ENCODE results near the gene TRAF3IP1. TPM values are rescaled to one million over a fixed set of nuclear protein-coding genes. Genes with fewer than 3 reads are reported as not detected.

The TRAF3IP1 gene
- polyA plus RNA-seq, 2 donors = 3.2 to 4.8 TPM

DNA sequence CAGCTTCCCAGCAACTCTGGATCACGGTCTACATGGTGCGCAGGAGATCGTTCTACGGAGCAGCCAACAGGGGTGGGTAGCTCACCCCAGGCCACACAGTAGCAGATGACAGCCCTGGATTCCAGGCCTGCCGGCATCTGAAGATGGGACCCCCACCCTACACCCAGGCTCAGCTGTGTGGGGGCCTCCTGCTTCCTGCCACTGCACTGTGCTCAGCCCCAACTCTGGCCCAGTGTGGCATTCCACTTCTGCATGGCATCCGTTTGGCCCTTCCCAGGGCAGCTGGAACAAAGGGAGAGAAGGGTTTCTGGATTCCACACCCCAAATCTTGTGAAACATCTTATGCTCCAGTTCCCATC lies 41.0 kb upstream of the TRAF3IP1 start:
- no peak overlapping the region for H3K4me3 ChIP-seq (ENCODE audit: low read depth in 1 of 2, low read length in 2 of 2)
- H3K9me3 ChIP-seq (ENCODE audit: control insufficient read depth in 2 of 2, insufficient read depth in 1 of 2, low read depth in 1 of 2, low read length in 1 of 2) = no peaks in the 10 kb centered on the region
- H3K27ac ChIP-seq (ENCODE audit: low read depth in 2 of 2, low read length in 1 of 2) = no peak overlapping the region
- H3K27me3 ChIP-seq (ENCODE audit: control insufficient read depth in 1 of 2, insufficient read depth in 2 of 2, low read length in 2 of 2) = no peaks in the 10 kb centered on the region
- H3K4me1 ChIP-seq (ENCODE audit: control insufficient read depth in 2 of 2, insufficient read depth in 2 of 2, low read length in 1 of 2) = peaks cover 8 to 11% of the 10 kb centered on the region in 2 donors
- H3K36me3 ChIP-seq (ENCODE audit: control insufficient read depth in 2 of 2, insufficient read depth in 2 of 2, low read length in 1 of 2) = peaks cover 11 to 27% of the 10 kb centered on the region in 2 donors
- WGBS, 2 donors = 87 to 90% methylated on average over 6 of the region's 6 CpGs

DNA sequence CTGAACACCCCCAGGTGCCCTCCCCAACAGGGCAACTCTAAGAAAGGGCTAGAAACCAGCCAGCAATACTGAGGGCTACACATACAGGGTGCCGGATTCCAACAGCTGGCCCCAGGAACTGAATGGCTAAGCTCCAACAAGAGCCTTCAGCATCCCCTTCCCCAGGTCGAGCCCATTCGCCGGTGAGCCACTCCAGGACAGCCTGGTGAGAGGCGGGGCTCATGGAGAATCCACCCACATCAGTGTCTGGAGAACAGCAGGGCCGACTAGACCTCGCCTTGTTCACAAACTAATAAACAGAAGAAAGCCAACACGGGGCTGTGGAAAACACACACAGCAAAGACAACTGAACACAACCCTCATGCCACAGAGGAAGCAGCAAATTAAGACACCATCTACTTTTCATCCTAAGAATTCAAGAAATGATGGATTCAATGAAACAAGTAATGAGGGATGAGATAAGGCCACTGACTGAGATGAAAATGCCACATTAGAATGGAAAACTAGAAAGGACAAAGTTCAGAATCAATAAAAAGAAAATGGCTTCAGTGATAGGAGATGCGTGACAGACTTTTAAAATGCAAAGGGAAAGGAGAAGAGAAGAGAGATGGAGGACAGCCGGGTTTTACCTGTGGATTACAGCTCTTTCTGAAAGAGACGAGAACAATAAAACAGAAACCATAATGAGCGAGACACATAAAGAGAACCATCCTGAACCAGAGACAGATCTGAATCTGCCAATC lies 40.1 kb upstream of the TRAF3IP1 start:
- WGBS, 2 donors = 75 to 88% methylated on average over 12 of the region's 12 CpGs
- Histone ChIP-seq H3K9me3 (ENCODE audit: control insufficient read depth in 2 of 2, insufficient read depth in 1 of 2, low read depth in 1 of 2, low read length in 1 of 2) (no peaks in the 10 kb centered on the region), H3K27ac (ENCODE audit: low read depth in 2 of 2, low read length in 1 of 2) (no peak overlapping the region), H3K4me3 (ENCODE audit: low read depth in 1 of 2, low read length in 2 of 2) (no peak overlapping the region), H3K36me3 (ENCODE audit: control insufficient read depth in 2 of 2, insufficient read depth in 2 of 2, low read length in 1 of 2) (peaks cover 7 to 23% of the 10 kb centered on the region in 2 donors), H3K4me1 (ENCODE audit: control insufficient read depth in 2 of 2, insufficient read depth in 2 of 2, low read length in 1 of 2) (peaks cover 16% of the 10 kb centered on the region in 2 donors), H3K27me3 (ENCODE audit: control insufficient read depth in 1 of 2, insufficient read depth in 2 of 2, low read length in 2 of 2) (no peaks in the 10 kb centered on the region)

GRCh38 chr2:238281826-238282480 lies 38.4 kb upstream of the TRAF3IP1 start:
- Histone ChIP-seq H3K36me3 (ENCODE audit: control insufficient read depth in 2 of 2, insufficient read depth in 2 of 2, low read length in 1 of 2) (peaks cover 0 to 9% of the 10 kb centered on the region in 2 donors), H3K9me3 (ENCODE audit: control insufficient read depth in 2 of 2, insufficient read depth in 1 of 2, low read depth in 1 of 2, low read length in 1 of 2) (no peaks in the 10 kb centered on the region), H3K27ac (ENCODE audit: low read depth in 2 of 2, low read length in 1 of 2) (no peak overlapping the region), H3K4me3 (ENCODE audit: low read depth in 1 of 2, low read length in 2 of 2) (no peak overlapping the region), H3K27me3 (ENCODE audit: control insufficient read depth in 1 of 2, insufficient read depth in 2 of 2, low read length in 2 of 2) (no peaks in the 10 kb centered on the region), H3K4me1 (ENCODE audit: control insufficient read depth in 2 of 2, insufficient read depth in 2 of 2, low read length in 1 of 2) (peaks cover 18 to 19% of the 10 kb centered on the region in 2 donors)
- WGBS, 2 donors = 89 to 90% methylated on average over 13 of the region's 13 CpGs

- Histone ChIP-seq H3K4me3 (ENCODE audit: low read depth in 1 of 2, low read length in 2 of 2) (no peak overlapping the region), H3K27me3 (ENCODE audit: control insufficient read depth in 1 of 2, insufficient read depth in 2 of 2, low read length in 2 of 2) (no peaks in the 10 kb centered on the region), H3K9me3 (ENCODE audit: control insufficient read depth in 2 of 2, insufficient read depth in 1 of 2, low read depth in 1 of 2, low read length in 1 of 2) (no peaks in the 10 kb centered on the region), H3K27ac (ENCODE audit: low read depth in 2 of 2, low read length in 1 of 2) (no peak overlapping the region), H3K36me3 (ENCODE audit: control insufficient read depth in 2 of 2, insufficient read depth in 2 of 2, low read length in 1 of 2) (peaks cover 0 to 5% of the 10 kb centered on the region in 2 donors), H3K4me1 (ENCODE audit: control insufficient read depth in 2 of 2, insufficient read depth in 2 of 2, low read length in 1 of 2) (peaks cover 18 to 27% of the 10 kb centered on the region in 2 donors)
- WGBS, 2 donors = 87 to 88% methylated on average over 17 of the region's 17 CpGs
These were observed 37.2 kb upstream of the TRAF3IP1 start for GRCh38 chr2:238282861-238283738.

GRCh38 chr2:238284802-238285515 lies 35.4 kb upstream of the TRAF3IP1 start:
- H3K36me3 ChIP-seq (ENCODE audit: control insufficient read depth in 2 of 2, insufficient read depth in 2 of 2, low read length in 1 of 2) = peaks cover 0 to 5% of the 10 kb centered on the region in 2 donors
- H3K4me1 ChIP-seq (ENCODE audit: control insufficient read depth in 2 of 2, insufficient read depth in 2 of 2, low read length in 1 of 2) = peaks cover 18 to 30% of the 10 kb centered on the region in 2 donors
- no peaks in the 10 kb centered on the region for H3K9me3 ChIP-seq (ENCODE audit: control insufficient read depth in 2 of 2, insufficient read depth in 1 of 2, low read depth in 1 of 2, low read length in 1 of 2)
- no peaks in the 10 kb centered on the region for H3K27me3 ChIP-seq (ENCODE audit: control insufficient read depth in 1 of 2, insufficient read depth in 2 of 2, low read length in 2 of 2)
- H3K4me3 ChIP-seq (ENCODE audit: low read depth in 1 of 2, low read length in 2 of 2) = no peak overlapping the region
- peak overlapping the region; percentile 98 to 99 for H3K27ac ChIP-seq (ENCODE audit: low read depth in 2 of 2, low read length in 1 of 2)
- 53 to 66% methylated on average over 11 of the region's 11 CpGs for WGBS, 2 donors

DNA sequence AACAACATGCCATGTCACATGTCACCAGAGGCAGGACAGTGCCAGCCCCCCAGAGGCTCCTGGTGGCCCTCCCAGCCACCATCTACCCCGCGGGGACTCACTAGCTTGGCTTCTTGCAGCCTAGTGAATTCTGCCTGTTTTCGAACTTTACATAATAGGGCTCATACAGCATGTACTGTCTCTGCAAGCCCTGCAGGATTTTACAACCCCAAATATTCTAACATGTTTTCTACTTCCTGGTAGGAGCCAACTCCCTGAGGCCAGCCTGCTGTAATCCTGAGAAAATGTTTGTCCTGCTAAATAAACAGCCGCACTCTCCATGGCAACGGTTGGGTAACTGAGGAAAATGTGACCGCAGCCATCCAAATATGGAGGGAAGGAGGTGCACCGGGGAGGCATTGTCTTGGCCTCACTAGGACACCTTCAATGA lies 34.6 kb upstream of the TRAF3IP1 start:
- Histone ChIP-seq H3K4me3 (ENCODE audit: low read depth in 1 of 2, low read length in 2 of 2) (no peak overlapping the region), H3K4me1 (ENCODE audit: control insufficient read depth in 2 of 2, insufficient read depth in 2 of 2, low read length in 1 of 2) (peaks cover 18 to 31% of the 10 kb centered on the region in 2 donors)
- WGBS, 2 donors = 21 to 23% methylated on average over 7 of the region's 7 CpGs

DNA sequence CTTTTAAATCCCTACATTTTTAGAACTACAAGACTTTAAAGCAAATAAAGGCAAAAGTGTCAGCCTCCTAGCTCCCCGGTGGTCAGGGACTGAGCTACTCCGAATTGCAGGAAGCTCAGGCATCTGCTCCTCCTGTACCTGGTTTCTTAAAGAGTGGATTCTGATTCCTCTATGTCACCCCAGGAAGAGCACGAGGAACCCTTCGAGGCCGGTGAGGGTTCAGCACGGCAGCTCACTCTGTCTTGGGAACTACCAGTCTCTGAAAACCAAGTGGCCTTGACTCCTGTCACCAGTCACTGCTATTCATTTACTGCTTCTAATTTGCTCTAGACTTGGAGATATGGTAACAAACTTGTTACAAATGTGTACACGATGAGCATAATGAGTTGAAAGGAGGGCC lies 34.2 kb upstream of the TRAF3IP1 start:
- H3K4me3 ChIP-seq (ENCODE audit: low read depth in 1 of 2, low read length in 2 of 2) = no peak overlapping the region
- no peaks in the 10 kb centered on the region for H3K27me3 ChIP-seq (ENCODE audit: control insufficient read depth in 1 of 2, insufficient read depth in 2 of 2, low read length in 2 of 2)
- H3K27ac ChIP-seq (ENCODE audit: low read depth in 2 of 2, low read length in 1 of 2) = peak overlapping the region; percentile 98 to 99
- peaks cover 0 to 5% of the 10 kb centered on the region in 2 donors for H3K36me3 ChIP-seq (ENCODE audit: control insufficient read depth in 2 of 2, insufficient read depth in 2 of 2, low read length in 1 of 2)
- no peaks in the 10 kb centered on the region for H3K9me3 ChIP-seq (ENCODE audit: control insufficient read depth in 2 of 2, insufficient read depth in 1 of 2, low read depth in 1 of 2, low read length in 1 of 2)
- H3K4me1 ChIP-seq (ENCODE audit: control insufficient read depth in 2 of 2, insufficient read depth in 2 of 2, low read length in 1 of 2) = peaks cover 18 to 35% of the 10 kb centered on the region in 2 donors
- 24% methylated on average over 7 of the region's 7 CpGs for WGBS, 2 donors

More for the DNA sequence above, 34.6 kb upstream of the TRAF3IP1 start:
- Histone ChIP-seq H3K36me3 (ENCODE audit: control insufficient read depth in 2 of 2, insufficient read depth in 2 of 2, low read length in 1 of 2) (peaks cover 0 to 5% of the 10 kb centered on the region in 2 donors), H3K27ac (ENCODE audit: low read depth in 2 of 2, low read length in 1 of 2) (peak overlapping the region; percentile 98 to 99), H3K9me3 (ENCODE audit: control insufficient read depth in 2 of 2, insufficient read depth in 1 of 2, low read depth in 1 of 2, low read length in 1 of 2) (no peaks in the 10 kb centered on the region), H3K27me3 (ENCODE audit: control insufficient read depth in 1 of 2, insufficient read depth in 2 of 2, low read length in 2 of 2) (no peaks in the 10 kb centered on the region)

DNA sequence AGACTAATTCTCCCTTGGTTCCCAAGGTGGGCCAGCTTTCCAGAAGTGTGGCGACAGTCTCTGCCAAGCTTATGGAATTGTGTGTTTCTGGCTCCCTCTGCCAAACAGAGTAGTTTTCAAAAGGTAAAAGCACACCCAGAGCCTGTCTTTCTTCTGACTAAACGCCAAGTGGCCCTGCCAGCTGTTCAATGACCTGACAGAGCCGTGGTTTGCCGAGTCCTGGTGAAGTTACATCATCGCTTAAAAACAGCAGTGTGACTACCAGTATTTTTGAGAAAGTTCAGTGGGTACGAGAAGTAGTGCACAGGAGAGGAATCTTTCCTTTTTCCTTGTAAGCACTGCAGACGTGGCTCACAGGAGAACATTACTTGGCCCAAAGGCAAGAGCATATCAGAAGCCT lies 33.8 kb upstream of the TRAF3IP1 start:
- H3K4me1 ChIP-seq (ENCODE audit: control insufficient read depth in 2 of 2, insufficient read depth in 2 of 2, low read length in 1 of 2) = peaks cover 18 to 39% of the 10 kb centered on the region in 2 donors
- H3K27ac ChIP-seq (ENCODE audit: low read depth in 2 of 2, low read length in 1 of 2) = peak overlapping the region; percentile 98 to 99
- no peaks in the 10 kb centered on the region for H3K27me3 ChIP-seq (ENCODE audit: control insufficient read depth in 1 of 2, insufficient read depth in 2 of 2, low read length in 2 of 2)
- peak overlapping the region in 1 of 2 donors; percentile 69 for H3K4me3 ChIP-seq (ENCODE audit: low read depth in 1 of 2, low read length in 2 of 2)
- 23 to 32% methylated on average over 7 of the region's 7 CpGs for WGBS, 2 donors
- H3K9me3 ChIP-seq (ENCODE audit: control insufficient read depth in 2 of 2, insufficient read depth in 1 of 2, low read depth in 1 of 2, low read length in 1 of 2) = no peaks in the 10 kb centered on the region
- H3K36me3 ChIP-seq (ENCODE audit: control insufficient read depth in 2 of 2, insufficient read depth in 2 of 2, low read length in 1 of 2) = peaks cover 0 to 5% of the 10 kb centered on the region in 2 donors

All from esophagus (tissue), 2 donors.